ENCODE data around the gene MARK3. TPM values are rescaled to one million over a fixed set of nuclear protein-coding genes. Genes with fewer than 3 reads are reported as not detected.

MARK3 gene
- total and polyA plus RNA-seq, 2 of the 13 experiments (the other 11 are each of a cell fraction or from before 2014, with no cell fraction given) = 47.7 to 56.6 TPM

DNA sequence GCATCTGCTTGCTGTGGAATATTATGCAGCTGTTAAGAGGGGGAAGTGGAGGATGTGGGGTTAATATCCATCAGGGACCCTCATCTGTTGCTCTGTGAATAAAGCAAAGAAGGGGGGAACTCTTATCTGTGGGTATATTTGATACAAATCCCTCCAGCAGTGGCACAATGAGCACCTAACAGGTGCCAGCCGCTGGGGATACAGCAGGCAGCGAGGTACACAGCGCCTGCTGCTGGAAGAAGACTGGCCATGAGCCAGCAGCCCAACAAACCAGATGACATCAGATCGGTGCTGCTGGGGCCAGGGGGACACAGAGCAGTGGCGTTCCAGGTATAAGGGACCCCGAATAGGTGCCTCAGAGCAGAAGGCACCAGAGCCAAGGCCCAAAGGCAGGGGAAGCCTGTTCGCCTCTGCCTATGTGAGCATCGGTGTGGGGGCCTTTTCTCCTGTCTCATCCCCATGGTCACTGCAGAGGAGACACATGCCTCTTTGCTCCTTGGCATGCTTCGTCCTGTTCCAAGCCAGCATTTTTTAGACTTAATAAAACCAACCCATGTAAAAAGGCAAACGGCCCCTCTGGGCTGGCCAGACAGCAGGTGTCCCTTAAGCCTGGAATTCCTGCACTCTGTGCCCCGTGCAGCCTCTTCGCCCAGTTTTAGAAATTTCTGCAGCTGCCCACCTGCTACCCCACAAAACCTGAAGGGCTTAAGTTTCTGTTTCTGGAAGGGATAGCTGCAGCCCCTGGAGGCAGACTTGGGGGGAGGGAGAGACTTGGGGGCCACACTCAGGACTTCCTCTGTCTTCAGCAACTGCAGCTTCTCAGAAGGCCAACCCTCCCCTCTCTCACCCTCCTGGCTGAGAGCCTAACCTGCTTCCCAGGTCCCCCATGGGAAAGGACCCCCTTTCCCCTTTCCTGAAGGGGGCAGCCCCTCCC, 139.1 kb downstream of the MARK3 start (continued):
- TF ChIP-seq, protein P1, sequence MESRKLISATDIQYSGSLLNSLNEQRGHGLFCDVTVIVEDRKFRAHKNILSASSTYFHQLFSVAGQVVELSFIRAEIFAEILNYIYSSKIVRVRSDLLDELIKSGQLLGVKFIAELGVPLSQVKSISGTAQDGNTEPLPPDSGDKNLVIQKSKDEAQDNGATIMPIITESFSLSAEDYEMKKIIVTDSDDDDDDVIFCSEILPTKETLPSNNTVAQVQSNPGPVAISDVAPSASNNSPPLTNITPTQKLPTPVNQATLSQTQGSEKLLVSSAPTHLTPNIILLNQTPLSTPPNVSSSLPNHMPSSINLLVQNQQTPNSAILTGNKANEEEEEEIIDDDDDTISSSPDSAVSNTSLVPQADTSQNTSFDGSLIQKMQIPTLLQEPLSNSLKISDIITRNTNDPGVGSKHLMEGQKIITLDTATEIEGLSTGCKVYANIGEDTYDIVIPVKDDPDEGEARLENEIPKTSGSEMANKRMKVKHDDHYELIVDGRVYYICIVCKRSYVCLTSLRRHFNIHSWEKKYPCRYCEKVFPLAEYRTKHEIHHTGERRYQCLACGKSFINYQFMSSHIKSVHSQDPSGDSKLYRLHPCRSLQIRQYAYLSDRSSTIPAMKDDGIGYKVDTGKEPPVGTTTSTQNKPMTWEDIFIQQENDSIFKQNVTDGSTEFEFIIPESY (CRISPR knock-in tag; IDR thresholded peaks at IDR 0.05) = peak; percentile 85
- TF ChIP-seq ZFP36L1 (CRISPR knock-in tag; IDR thresholded peaks at IDR 0.05) (no peak), POLR2A (IDR thresholded peaks at IDR 0.05; ENCODE audit: insufficient read depth in 1 of 2, low read depth in 2 of 2, low read length in 2 of 2) (no peak), ZNF724P (CRISPR knock-in tag; IDR thresholded peaks at IDR 0.05; ENCODE audit: borderline replicate concordance) (no peak), MED1 (CRISPR knock-in tag; IDR thresholded peaks at IDR 0.05) (no peak), AKAP8 (CRISPR knock-in tag; IDR thresholded peaks at IDR 0.05) (0 out of 2 replicates have a peak, but pooled peaks have one; percentile 12), ZNF850 (CRISPR knock-in tag; conservative IDR thresholded peaks at IDR 0.05) (no peak), ZNF207 (IDR thresholded peaks at IDR 0.05; ENCODE audit: borderline replicate concordance) (no peak), ZNF768 (CRISPR knock-in tag; IDR thresholded peaks at IDR 0.05) (peak; percentile 30; the same call in 1 of the 2 replicates), MED8 (CRISPR knock-in tag; IDR thresholded peaks at IDR 0.05; ENCODE audit: insufficient replicate concordance) (no peak), ZNF225 (CRISPR knock-in tag; IDR thresholded peaks at IDR 0.05) (no peak), GTF3A (CRISPR knock-in tag; conservative IDR thresholded peaks at IDR 0.05) (no peak), ZMYM3 (CRISPR knock-in tag; IDR thresholded peaks at IDR 0.05) (0 out of 2 replicates have a peak, but pooled peaks have one; percentile 28), HOXA5 (CRISPR knock-in tag; IDR thresholded peaks at IDR 0.05) (no peak), AGO1 (IDR thresholded peaks at IDR 0.05; ENCODE audit: low read depth, low read length, poor library complexity, severe bottlenecking) (peak; percentile 47)
- TF ChIP-seq, protein P2, sequence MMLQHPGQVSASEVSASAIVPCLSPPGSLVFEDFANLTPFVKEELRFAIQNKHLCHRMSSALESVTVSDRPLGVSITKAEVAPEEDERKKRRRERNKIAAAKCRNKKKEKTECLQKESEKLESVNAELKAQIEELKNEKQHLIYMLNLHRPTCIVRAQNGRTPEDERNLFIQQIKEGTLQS (CRISPR knock-in tag; IDR thresholded peaks at IDR 0.05) = no peak
- TF ChIP-seq, protein P3, sequence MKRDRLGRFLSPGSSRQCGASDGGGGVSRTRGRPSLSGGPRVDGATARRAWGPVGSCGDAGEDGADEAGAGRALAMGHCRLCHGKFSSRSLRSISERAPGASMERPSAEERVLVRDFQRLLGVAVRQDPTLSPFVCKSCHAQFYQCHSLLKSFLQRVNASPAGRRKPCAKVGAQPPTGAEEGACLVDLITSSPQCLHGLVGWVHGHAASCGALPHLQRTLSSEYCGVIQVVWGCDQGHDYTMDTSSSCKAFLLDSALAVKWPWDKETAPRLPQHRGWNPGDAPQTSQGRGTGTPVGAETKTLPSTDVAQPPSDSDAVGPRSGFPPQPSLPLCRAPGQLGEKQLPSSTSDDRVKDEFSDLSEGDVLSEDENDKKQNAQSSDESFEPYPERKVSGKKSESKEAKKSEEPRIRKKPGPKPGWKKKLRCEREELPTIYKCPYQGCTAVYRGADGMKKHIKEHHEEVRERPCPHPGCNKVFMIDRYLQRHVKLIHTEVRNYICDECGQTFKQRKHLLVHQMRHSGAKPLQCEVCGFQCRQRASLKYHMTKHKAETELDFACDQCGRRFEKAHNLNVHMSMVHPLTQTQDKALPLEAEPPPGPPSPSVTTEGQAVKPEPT (CRISPR knock-in tag; IDR thresholded peaks at IDR 0.05; ENCODE audit: low read depth) = no peak
- TF ChIP-seq, protein P4, sequence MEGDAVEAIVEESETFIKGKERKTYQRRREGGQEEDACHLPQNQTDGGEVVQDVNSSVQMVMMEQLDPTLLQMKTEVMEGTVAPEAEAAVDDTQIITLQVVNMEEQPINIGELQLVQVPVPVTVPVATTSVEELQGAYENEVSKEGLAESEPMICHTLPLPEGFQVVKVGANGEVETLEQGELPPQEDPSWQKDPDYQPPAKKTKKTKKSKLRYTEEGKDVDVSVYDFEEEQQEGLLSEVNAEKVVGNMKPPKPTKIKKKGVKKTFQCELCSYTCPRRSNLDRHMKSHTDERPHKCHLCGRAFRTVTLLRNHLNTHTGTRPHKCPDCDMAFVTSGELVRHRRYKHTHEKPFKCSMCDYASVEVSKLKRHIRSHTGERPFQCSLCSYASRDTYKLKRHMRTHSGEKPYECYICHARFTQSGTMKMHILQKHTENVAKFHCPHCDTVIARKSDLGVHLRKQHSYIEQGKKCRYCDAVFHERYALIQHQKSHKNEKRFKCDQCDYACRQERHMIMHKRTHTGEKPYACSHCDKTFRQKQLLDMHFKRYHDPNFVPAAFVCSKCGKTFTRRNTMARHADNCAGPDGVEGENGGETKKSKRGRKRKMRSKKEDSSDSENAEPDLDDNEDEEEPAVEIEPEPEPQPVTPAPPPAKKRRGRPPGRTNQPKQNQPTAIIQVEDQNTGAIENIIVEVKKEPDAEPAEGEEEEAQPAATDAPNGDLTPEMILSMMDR (CRISPR knock-in tag; IDR thresholded peaks at IDR 0.05) = peak; percentile 50
